Trophoblast cell (in vitro differentiated cells and primary cell): ENCODE results near the gene CAPN10.

ENCODE experiments used
- DNase-seq, 2 donors: peaks; one replicate each; pipeline ENCODE4 v3.0.0-alpha.2; 2016
- H2AFZ ChIP-seq: 2 replicates; pipeline ENCODE4 v1.6.1; 2013; ENCODE audit warnings: low read length, moderate library complexity, mild to moderate bottlenecking; ENCODE audit not compliant: insufficient read depth, poor library complexity
- H2AK5ac ChIP-seq: 2 replicates; pipeline ENCODE4 v1.6.1; 2013; ENCODE audit warnings: mild to moderate bottlenecking, low read length
- H2BK120ac ChIP-seq: 2 replicates; pipeline ENCODE4 v1.6.1; 2013; ENCODE audit warnings: low read length, mild to moderate bottlenecking, moderate library complexity; ENCODE audit not compliant: insufficient read depth, poor library complexity
- H2BK12ac ChIP-seq: 2 replicates; pipeline ENCODE4 v1.6.1; 2013; ENCODE audit warnings: mild to moderate bottlenecking, low read length, moderate library complexity
- H2BK5ac ChIP-seq: 2 replicates; pipeline ENCODE4 v1.6.1; 2013; ENCODE audit warnings: low read length, low read depth, moderate library complexity, mild to moderate bottlenecking; ENCODE audit not compliant: poor library complexity
- H3K14ac ChIP-seq: 2 replicates; pipeline ENCODE4 v1.6.1; 2013; ENCODE audit warnings: mild to moderate bottlenecking, low read length
- H3K18ac ChIP-seq: 2 replicates; pipeline ENCODE4 v1.6.1; 2013; ENCODE audit warnings: mild to moderate bottlenecking, low read length
- H3K23ac ChIP-seq: 2 replicates; pipeline ENCODE4 v1.6.1; 2013; ENCODE audit warnings: low read length
- H3K27ac ChIP-seq: 2 replicates; pipeline ENCODE4 v1.5.1; 2013; ENCODE audit warnings: low read depth, mild to moderate bottlenecking, inconsistent platforms, low read length, moderate library complexity
- H3K27me3 ChIP-seq: 2 replicates; pipeline ENCODE4 v1.6.1; 2013; ENCODE audit warnings: inconsistent platforms, mild to moderate bottlenecking, low read length, moderate library complexity; ENCODE audit not compliant: insufficient read depth
- H3K36me3 ChIP-seq, 2 experiments: 1 replicate in 1 of 2; 2 replicates in 1 of 2; pipeline ENCODE4 v1.6.1; 2013; ENCODE audit warnings: low read length in 2 of 2, mild to moderate bottlenecking in 2 of 2, moderate library complexity in 1 of 2; ENCODE audit not compliant: insufficient read depth in 2 of 2, control insufficient read depth in 1 of 2
- H3K4ac ChIP-seq: 2 replicates; pipeline ENCODE4 v1.6.1; 2013; ENCODE audit warnings: low read depth, mild to moderate bottlenecking, low read length, moderate library complexity
- H3K4me1 ChIP-seq, 2 experiments: 1 replicate in 1 of 2; 2 replicates in 1 of 2; pipeline ENCODE4 v1.6.1; 2013; ENCODE audit warnings: low read length in 2 of 2, mild to moderate bottlenecking in 2 of 2, moderate library complexity in 1 of 2; ENCODE audit not compliant: insufficient read depth in 2 of 2, control insufficient read depth in 1 of 2
- H3K4me2 ChIP-seq: 2 replicates; pipeline ENCODE4 v1.6.1; 2013; ENCODE audit warnings: inconsistent platforms, mild to moderate bottlenecking, low read length, moderate library complexity
- H3K4me3 ChIP-seq: 2 replicates; pipeline ENCODE4 v1.5.1; 2013; ENCODE audit warnings: mild to moderate bottlenecking, low read depth, low read length, inconsistent platforms
- H3K79me1 ChIP-seq: one replicate; pipeline ENCODE4 v1.6.1; 2013; ENCODE audit warnings: low read length
- H3K79me2 ChIP-seq: 2 replicates; pipeline ENCODE4 v1.6.1; 2013; ENCODE audit warnings: low read length, mild to moderate bottlenecking; ENCODE audit not compliant: control insufficient read depth, insufficient read depth, poor library complexity
- H3K9ac ChIP-seq: 2 replicates; pipeline ENCODE4 v1.6.1; 2013; ENCODE audit warnings: mild to moderate bottlenecking, low read length
- H3K9me3 ChIP-seq: 2 replicates; pipeline ENCODE4 v1.6.1; 2013; ENCODE audit warnings: low read depth, mild to moderate bottlenecking, control low read depth, inconsistent platforms, low read length; ENCODE audit not compliant: insufficient read depth
- H4K12ac ChIP-seq: 2 replicates; pipeline ENCODE4 v1.6.1; 2013; ENCODE audit warnings: low read depth, mild to moderate bottlenecking, low read length, moderate library complexity
- H4K8ac ChIP-seq: 2 replicates; pipeline ENCODE4 v1.6.1; 2013; ENCODE audit warnings: low read depth, mild to moderate bottlenecking, low read length, moderate library complexity
- H4K91ac ChIP-seq: one replicate; pipeline ENCODE4 v1.6.1; 2013; ENCODE audit warnings: low read depth, mild to moderate bottlenecking, low read length, moderate library complexity
- WGBS: extraction: QIAGEN DNeasy Blood & Tissue Kit; methylation state at CpG from one replicate; pipeline ENCODE4 v1.1.7; 2013; ENCODE audit warnings: missing lambda C conversion rate; ENCODE audit not compliant: insufficient read length, insufficient coverage; ENCODE audit errors: extremely low coverage; 5-methylcytosine and 5-hydroxymethylcytosine counted together

CAPN10 gene

DNA sequence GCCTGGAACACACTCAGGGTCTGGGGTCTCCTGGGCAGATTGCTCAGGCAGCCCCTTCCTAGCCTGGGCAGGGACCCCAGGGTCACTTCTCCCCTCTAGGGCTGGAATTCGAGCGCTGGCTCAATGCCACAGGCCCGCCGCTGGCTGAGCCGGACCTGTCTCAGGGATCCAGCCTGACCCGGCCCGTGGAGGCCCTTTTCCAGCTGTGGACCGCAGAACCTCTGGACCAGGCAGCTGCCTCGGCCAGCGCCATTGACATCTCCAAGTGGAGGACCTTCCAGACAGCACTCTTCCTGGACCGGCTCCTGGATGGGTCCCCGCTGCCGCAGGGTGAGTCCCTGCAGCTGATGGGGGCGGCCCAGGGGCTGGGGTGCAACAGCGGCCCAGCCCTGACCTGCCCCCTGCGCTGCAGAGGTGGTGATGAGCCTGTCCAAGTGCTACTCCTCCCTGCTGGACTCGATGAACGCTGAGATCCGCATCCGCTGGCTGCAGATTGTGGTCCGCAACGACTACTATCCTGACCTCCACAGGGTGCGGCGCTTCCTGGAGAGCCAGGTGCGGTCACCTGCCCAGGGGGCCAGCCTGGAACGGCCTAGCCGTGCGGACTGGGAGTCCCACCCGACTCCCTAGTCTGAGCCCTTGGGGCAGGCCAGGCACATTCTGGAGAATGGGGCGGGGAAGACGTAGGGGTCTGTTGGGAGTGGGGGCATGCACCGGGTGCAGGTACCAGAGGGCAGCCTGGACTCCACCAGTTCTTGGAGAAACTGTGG, 9.9 kb upstream of the CAPN10 start:
- Histone ChIP-seq H3K23ac (no peak overlapping the region), H3K4me1 (peaks cover 10 to 13% of the 10 kb centered on the region in 2 experiments), H3K36me3 (peaks cover 44 to 50% of the 10 kb centered on the region in 2 experiments), H3K79me2 (no peaks in the 10 kb centered on the region), H3K4me3 (no peak overlapping the region), H4K91ac (no peak overlapping the region), H2AFZ (no peak overlapping the region), H4K12ac (no peak overlapping the region), H3K4me2 (no peak overlapping the region), H3K18ac (no peak overlapping the region), H3K27me3 (no peaks in the 10 kb centered on the region), H3K27ac (no peak overlapping the region), H2BK5ac (no peak overlapping the region), H3K4ac (no peak overlapping the region), H4K8ac (no peak overlapping the region), H2AK5ac (no peak overlapping the region), H3K9ac (no peak overlapping the region), H2BK12ac (no peak overlapping the region), H3K9me3 (peaks cover 2% of the 10 kb centered on the region), H2BK120ac (no peak overlapping the region), H3K79me1 (no peaks in the 10 kb centered on the region), H3K14ac (no peak overlapping the region)
- WGBS: no CpG with 5 or more reads among the region's 32 CpGs
- DNase-seq: no peak

DNA sequence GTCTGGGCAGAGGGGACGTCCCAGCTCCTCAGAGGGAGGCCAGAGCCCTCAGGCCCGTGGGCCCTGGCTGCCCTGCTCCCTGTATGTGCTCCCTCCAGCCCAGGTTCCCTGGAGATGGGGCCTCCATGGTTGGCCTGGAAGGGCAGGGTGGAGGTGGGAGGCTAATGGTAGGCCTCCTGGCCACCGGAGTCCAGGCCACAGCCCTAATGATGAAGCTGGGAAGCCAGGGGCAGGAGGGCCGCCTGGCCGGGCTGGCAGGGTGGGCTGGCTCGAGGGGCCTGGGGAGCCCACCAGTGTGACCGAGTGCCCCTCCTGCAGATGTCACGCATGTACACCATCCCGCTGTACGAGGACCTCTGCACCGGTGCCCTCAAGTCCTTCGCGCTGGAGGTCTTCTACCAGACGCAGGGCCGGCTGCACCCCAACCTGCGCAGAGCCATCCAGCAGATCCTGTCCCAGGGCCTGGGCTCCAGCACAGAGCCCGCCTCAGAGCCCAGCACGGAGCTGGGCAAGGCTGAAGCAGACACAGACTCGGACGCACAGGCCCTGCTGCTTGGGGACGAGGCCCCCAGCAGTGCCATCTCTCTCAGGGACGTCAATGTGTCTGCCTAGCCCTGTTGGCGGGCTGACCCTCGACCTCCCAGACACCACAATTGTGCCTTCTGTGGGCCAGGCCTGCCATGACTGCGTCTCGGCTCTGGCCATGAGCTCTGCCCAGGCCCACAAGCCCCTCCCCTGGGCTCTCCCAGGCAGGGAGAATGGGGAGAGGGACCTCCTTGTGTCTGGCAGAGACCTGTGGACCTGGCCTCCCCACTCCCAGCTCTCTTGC, 9.0 kb upstream of the CAPN10 start:
- H3K36me3 ChIP-seq: peaks cover 41 to 47% of the 10 kb centered on the region in 2 experiments
- H4K91ac ChIP-seq: no peak overlapping the region
- H3K27me3 ChIP-seq: no peaks in the 10 kb centered on the region
- H2AFZ ChIP-seq: no peak overlapping the region
- no peak overlapping the region for H2BK12ac ChIP-seq
- no peaks in the 10 kb centered on the region for H3K79me2 ChIP-seq
- no peak overlapping the region for H3K4me3 ChIP-seq
- no CpG with 5 or more reads among the region's 26 CpGs for WGBS
- no peaks in the 10 kb centered on the region for H3K79me1 ChIP-seq
- DNase-seq: no peak
- no peak overlapping the region for H3K4ac ChIP-seq
- peaks cover 2% of the 10 kb centered on the region for H3K9me3 ChIP-seq
- no peak overlapping the region for H2BK5ac ChIP-seq
- H3K27ac ChIP-seq: no peak overlapping the region
- no peak overlapping the region for H3K23ac ChIP-seq
- H3K4me2 ChIP-seq: no peak overlapping the region
- H3K14ac ChIP-seq: no peak overlapping the region
- H4K8ac ChIP-seq: no peak overlapping the region
- H3K9ac ChIP-seq: no peak overlapping the region
- H4K12ac ChIP-seq: no peak overlapping the region
- H3K18ac ChIP-seq: no peak overlapping the region
- H2BK120ac ChIP-seq: no peak overlapping the region
- peaks cover 13 to 14% of the 10 kb centered on the region in 2 experiments for H3K4me1 ChIP-seq
- H2AK5ac ChIP-seq: no peak overlapping the region

DNA sequence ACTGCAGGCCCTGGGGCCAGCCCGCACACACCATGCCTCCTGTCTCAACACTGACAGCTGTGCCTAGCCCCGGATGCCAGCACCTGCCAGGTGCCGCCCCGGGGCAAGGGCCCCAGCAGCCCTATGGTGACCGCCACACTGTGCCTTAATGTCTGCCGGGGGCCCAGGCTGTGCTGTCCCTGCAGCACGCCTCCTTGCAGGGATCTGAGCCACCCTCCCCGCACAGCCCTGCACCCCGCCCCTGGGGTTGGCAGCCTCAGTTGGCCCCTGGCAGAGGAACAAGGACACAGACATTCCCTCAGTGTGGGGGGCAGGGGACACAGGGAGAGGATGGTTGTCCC, 8.5 kb upstream of the CAPN10 start:
- Histone ChIP-seq H3K18ac (no peak overlapping the region), H3K9ac (no peak overlapping the region), H2BK120ac (no peak overlapping the region), H2BK12ac (no peak overlapping the region), H3K14ac (no peak overlapping the region), H4K12ac (no peak overlapping the region), H3K4ac (no peak overlapping the region), H3K23ac (no peak overlapping the region), H3K27ac (no peak overlapping the region), H3K79me1 (no peaks in the 10 kb centered on the region), H3K4me3 (no peak overlapping the region), H3K36me3 (peaks cover 39 to 47% of the 10 kb centered on the region in 2 experiments), H2BK5ac (no peak overlapping the region), H4K91ac (no peak overlapping the region), H3K4me2 (no peak overlapping the region), H4K8ac (no peak overlapping the region), H2AFZ (no peak overlapping the region), H3K79me2 (no peaks in the 10 kb centered on the region), H3K9me3 (peaks cover 2% of the 10 kb centered on the region), H3K4me1 (peaks cover 13 to 16% of the 10 kb centered on the region in 2 experiments), H2AK5ac (no peak overlapping the region), H3K27me3 (no peaks in the 10 kb centered on the region)
- no CpG with 5 or more reads among the region's 9 CpGs for WGBS
- no peak for DNase-seq

DNA sequence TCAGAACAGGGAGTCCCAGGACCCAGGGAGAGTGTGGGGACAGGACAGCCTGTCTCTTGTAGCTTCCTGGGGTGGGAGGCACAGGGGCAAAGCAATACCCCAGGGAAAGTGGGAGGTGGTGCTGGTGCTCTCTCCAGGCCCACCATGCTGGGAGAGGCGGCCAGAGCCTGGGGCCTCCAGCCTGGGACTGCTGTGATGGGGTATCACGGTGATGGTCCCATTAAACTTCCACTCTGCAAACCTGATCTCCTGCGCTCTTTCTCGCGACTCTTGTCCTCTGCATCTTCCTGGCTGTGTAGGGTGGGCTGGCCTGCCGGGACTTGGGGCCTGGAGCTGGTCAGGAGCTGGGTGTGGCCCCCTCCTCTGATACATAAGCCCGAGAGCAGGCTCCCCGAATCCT, 8.0 kb upstream of the CAPN10 start:
- Histone ChIP-seq H2BK5ac (no peak overlapping the region), H3K9ac (no peak overlapping the region), H4K91ac (no peak overlapping the region), H2BK12ac (no peak overlapping the region), H2BK120ac (no peak overlapping the region), H3K14ac (no peak overlapping the region), H3K36me3 (peaks cover 39 to 47% of the 10 kb centered on the region in 2 experiments), H3K27me3 (no peaks in the 10 kb centered on the region), H3K9me3 (peaks cover 2% of the 10 kb centered on the region), H4K8ac (no peak overlapping the region), H3K23ac (no peak overlapping the region), H3K4me3 (no peak overlapping the region), H3K4me1 (peaks cover 13 to 16% of the 10 kb centered on the region in 2 experiments), H4K12ac (no peak overlapping the region), H3K79me1 (no peaks in the 10 kb centered on the region), H2AK5ac (no peak overlapping the region), H3K4me2 (no peak overlapping the region), H3K27ac (no peak overlapping the region), H3K18ac (no peak overlapping the region), H3K79me2 (no peaks in the 10 kb centered on the region), H2AFZ (no peak overlapping the region), H3K4ac (no peak overlapping the region)
- WGBS: no CpG with 5 or more reads among the region's 8 CpGs
- DNase-seq: no peak
